ENCODE measurements around the gene PIGO.

DNA sequence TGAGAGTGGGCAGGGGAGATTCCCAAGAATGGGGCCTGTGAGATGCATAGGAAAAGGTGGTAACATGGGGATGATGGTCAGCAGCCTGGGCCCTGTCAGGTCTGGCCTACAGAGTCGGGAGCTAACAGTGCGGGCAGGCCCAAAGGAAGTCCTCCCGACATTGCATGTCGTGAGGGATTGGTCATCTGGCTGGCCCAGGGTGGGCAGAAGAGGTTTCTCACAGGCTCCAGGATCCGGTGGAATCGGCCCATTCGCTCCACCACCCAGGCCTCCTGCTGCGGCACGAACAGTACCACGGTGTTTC lies 6.0 kb upstream of the PIGO start:
- TF ChIP-seq, protein P1, sequence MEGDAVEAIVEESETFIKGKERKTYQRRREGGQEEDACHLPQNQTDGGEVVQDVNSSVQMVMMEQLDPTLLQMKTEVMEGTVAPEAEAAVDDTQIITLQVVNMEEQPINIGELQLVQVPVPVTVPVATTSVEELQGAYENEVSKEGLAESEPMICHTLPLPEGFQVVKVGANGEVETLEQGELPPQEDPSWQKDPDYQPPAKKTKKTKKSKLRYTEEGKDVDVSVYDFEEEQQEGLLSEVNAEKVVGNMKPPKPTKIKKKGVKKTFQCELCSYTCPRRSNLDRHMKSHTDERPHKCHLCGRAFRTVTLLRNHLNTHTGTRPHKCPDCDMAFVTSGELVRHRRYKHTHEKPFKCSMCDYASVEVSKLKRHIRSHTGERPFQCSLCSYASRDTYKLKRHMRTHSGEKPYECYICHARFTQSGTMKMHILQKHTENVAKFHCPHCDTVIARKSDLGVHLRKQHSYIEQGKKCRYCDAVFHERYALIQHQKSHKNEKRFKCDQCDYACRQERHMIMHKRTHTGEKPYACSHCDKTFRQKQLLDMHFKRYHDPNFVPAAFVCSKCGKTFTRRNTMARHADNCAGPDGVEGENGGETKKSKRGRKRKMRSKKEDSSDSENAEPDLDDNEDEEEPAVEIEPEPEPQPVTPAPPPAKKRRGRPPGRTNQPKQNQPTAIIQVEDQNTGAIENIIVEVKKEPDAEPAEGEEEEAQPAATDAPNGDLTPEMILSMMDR (IDR thresholded peaks at IDR 0.05 in 2 of 3, conservative IDR thresholded peaks at IDR 0.05 in 1 of 3; ENCODE audit: control insufficient read depth in 2 of 3, extremely low read depth in 1 of 3, insufficient read depth in 1 of 3, low read depth in 3 of 3, low read length in 3 of 3): no peak
- TF ChIP-seq CBX5 (IDR thresholded peaks at IDR 0.05; ENCODE audit: low read depth) (no peak), SKIL (IDR thresholded peaks at IDR 0.05; ENCODE audit: low read depth, poor library complexity, severe bottlenecking) (no peak), FOS (IDR thresholded peaks at IDR 0.05; ENCODE audit: borderline replicate concordance, extremely low read depth, insufficient read length) (no peak), RCOR1 (conservative IDR thresholded peaks at IDR 0.05; ENCODE audit: low read depth, low read length) (no peak), BRCA1 (IDR thresholded peaks at IDR 0.05; ENCODE audit: low read depth, low read length) (no peak), SMC3 (IDR thresholded peaks at IDR 0.05; ENCODE audit: borderline replicate concordance, low read length) (no peak), RFX5 (IDR thresholded peaks at IDR 0.05; ENCODE audit: low read depth, low read length) (no peak), SRF (IDR thresholded peaks at IDR 0.05; ENCODE audit: low read depth in 2 of 2, low read length in 2 of 2) (no peak), JUND (IDR thresholded peaks at IDR 0.05; ENCODE audit: low read depth, low read length) (no peak), IRF3 (IDR thresholded peaks at IDR 0.05) (no peak), NFYB (IDR thresholded peaks at IDR 0.05; ENCODE audit: insufficient read depth, low read depth, low read length) (no peak)
